G401 (cell line): ENCODE measurements around the gene ANKAR. TPM values are rescaled to one million over a fixed set of nuclear protein-coding genes. Genes with fewer than 3 reads are reported as not detected.
"Not testable (repeated sequence)": the region's sequence is repeated elsewhere in the genome, so short reads cannot be mapped to it uniquely, and the experiment has no call there.

Source experiments
- DNase-seq: peaks from one replicate; pipeline ENCODE4 v3.0.0-alpha.2; 2015; ENCODE audit warnings: low spot score
- in situ Hi-C: cut with HindIII; loops from 2 replicates; pipeline ENCODE4 v1.10.0; 2016; ENCODE audit warnings: low sequenced_read_pairs, mixed read lengths
- total RNA-seq: library from RNA; depleted of rRNA; stranded (reverse); fragments of >200 nt; shearing (Covaris generic); gene quantifications from 2 replicates; pipeline ENCODE4 v1.2.3, GENCODE V29; 2014; rRNA removed

Gene ANKAR
- total RNA-seq, 1 experiment from 2014 or later, result 1.7 TPM

- DNase-seq, result peak; percentile 93
- in situ Hi-C loops, result no loop called here
Observed at GRCh38 chr2:189698020-189698887, 23.8 kb downstream of the ANKAR start.

- in situ Hi-C loops, result no loop called here
Observed at GRCh38 chr2:189700681-189701080, 26.2 kb downstream of the ANKAR start.

GRCh38 chr2:189702071-189702470 lies 27.6 kb downstream of the ANKAR start:
- DNase-seq, result no peak
- in situ Hi-C loops, result no loop called here

More at GRCh38 chr2:189700681-189701080, 26.2 kb downstream of the ANKAR start:
- DNase-seq, result no peak

GRCh38 chr2:189709501-189710221 lies 35.2 kb downstream of the ANKAR start:
- DNase-seq, result no peak
- in situ Hi-C loops, result no loop called here

GRCh38 chr2:189717593-189717992 lies 43.1 kb downstream of the ANKAR start:
- DNase-seq, in situ Hi-C loops: not testable (repeated sequence)

GRCh38 chr2:189719571-189719970 lies 45.1 kb downstream of the ANKAR start:
- no peak for DNase-seq
- in situ Hi-C loops, result no loop called here

GRCh38 chr2:189723192-189723591 lies 48.7 kb downstream of the ANKAR start:
- DNase-seq, result no peak
- in situ Hi-C loops, result no loop called here

Other genes with a start within 250 kb of the ANKAR start
- gene WDR75, start 233.2 kb upstream of the ANKAR start, total RNA-seq, result 77.2 and 107 TPM in 2 replicates
- gene SLC40A1, start 93.9 kb upstream of the ANKAR start, total RNA-seq, result 0.92 and 5.4 TPM in 2 replicates
- 35.4 and 62.6 TPM in 2 replicates for gene ASNSD1, start 13.2 kb upstream of the ANKAR start, total RNA-seq
- 7.6 and 8.6 TPM in 2 replicates for gene OSGEPL1, start 88.1 kb downstream of the ANKAR start, total RNA-seq
- gene ORMDL1, start 109.7 kb downstream of the ANKAR start, total RNA-seq, result 39.1 and 63.5 TPM in 2 replicates
- 25.2 and 28.2 TPM in 2 replicates for gene PMS1, start 109.8 kb downstream of the ANKAR start, total RNA-seq